Ramos (cell line): Measurements from ENCODE around the gene RBM15B.

Source experiments
- in situ Hi-C: fragments of 300-500 bp; cut with MboI; formaldehyde crosslinking; loops from one replicate; pipeline ENCODE4 v1.14.3; 2022; ENCODE audit warnings: low sequenced_read_pairs; ENCODE audit not compliant: unreplicated experiment

The RBM15B gene

DNA sequence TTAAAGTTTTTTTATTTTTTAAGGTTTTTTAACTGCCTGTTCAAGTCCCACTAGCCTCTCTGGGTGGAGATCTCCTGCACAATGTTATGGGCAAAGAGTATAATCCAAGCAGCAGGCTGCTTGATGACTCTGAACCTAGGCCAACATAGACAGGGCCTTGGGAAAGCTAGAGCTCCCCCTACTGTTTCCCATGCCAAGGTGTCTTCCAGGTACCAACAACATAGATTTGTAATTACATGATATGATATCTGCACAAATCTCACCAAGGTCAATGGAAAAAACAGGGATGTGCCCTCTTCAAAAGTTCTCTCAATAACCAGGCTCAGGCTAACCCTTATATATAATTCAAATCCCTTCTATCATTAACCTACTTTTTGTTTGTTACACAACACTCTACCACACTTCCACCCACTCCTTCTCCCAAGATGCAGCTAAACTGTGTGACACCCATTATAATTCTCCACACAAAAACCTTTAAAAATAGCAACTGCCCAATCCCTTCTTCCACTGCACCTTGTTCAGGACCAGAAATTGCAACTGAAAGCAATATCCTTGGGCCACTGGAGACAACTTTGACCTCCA is 43.8 kb downstream of the RBM15B start:
- in situ Hi-C loops = no loop called here

- in situ Hi-C loops = no loop called here
These were observed 46.0 kb downstream of the RBM15B start for GRCh38 chr3:51436998-51437639.

DNA sequence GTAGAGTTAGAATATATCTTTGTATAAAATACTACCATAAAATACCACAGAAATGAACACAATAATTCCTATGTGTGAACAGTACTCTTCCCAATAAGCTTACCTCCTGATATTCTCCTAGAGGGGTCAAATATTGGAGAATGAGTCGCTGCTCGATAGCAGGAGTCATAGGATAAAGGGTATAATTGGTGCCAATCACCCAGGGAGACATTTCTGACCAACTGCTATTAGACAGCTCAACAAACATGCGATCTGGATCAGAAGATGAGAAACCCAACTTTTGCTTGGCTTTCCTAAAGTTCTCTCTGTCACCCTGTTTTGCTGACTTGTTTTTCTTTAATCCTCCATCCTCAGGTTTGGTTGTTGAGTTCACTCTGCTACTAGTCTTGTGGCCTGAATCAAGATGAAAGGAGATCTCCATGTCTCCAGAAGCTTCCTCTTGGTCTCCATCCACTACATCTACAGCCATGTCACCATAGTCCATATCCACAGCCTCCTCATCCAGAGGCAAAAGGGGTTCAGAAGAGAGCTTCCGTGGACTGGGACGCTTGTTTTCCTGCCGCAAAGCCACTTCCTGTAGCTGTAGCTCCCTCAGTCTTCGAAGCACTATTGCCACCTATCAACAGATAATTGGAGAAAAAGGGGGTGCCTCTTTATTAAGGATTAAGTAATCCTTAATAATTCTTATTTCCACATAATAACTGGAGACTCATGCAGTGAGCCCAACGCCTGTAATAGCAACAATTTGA is 50.4 kb downstream of the RBM15B start:
- in situ Hi-C loops = no loop called here

DNA sequence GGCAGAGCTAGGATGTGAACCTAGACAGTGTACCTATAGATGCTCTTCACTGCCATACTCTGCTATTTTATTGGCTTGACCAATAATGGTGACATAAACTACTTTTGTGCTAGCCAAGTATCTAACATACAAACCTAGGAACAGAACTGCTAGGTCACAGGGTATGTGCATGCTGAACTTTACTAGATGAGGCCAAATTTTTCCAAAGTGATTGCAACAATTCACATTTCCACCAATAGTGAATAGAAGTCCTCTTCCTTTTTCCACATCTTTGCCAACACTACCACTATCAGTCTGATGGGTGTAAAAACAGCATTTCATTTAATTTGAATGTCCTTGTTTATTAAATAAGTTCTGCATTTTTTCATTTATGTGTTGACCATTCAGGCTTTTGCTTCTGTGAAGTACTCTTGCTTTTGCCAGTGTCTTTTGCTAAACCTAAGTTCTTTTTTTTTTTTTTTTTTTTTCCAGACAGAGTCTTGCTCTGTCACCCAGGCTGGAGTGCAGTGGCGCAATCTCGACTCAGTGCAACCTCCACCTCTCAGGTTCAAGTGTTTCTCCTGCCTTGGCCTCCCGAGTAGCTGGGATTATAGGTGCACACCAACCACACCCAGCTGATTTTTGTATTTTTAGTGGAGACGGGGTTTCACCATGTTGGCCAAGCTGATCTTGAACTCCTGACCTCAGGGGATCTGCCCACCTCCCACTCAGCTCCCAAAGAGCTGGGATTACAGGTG is 54.6 kb downstream of the RBM15B start:
- in situ Hi-C loops = no loop called here
